NT2/D1 (cell line): ENCODE data around the gene DIS3L2.

Source experiments
- YY1 ChIP-seq: IDR thresholded peaks from 2 replicates; pipeline ENCODE4 v1.6.1; 2011; ENCODE audit not compliant: insufficient read length, insufficient read depth
- ZNF274 ChIP-seq: IDR thresholded peaks from 2 replicates; pipeline ENCODE4 v1.6.1; 2011; ENCODE audit warnings: mild to moderate bottlenecking, low read depth, low read length

GRCh38 chr2:232094201-232094600 is 132.7 kb downstream of the DIS3L2 start:
- TF ChIP-seq YY1: no peak
- no peak for TF ChIP-seq ZNF274
